DMS153 treated with DMSO at 0.1 percent for 48 hours (cell line): ENCODE results near the gene CLSTN2.

ENCODE experiments used
- DNase-seq: peaks from one replicate; lab custom pipeline; 2025; ENCODE audit not compliant: unreplicated experiment; lab: John Stamatoyannopoulos, UW

CLSTN2 gene

DNA sequence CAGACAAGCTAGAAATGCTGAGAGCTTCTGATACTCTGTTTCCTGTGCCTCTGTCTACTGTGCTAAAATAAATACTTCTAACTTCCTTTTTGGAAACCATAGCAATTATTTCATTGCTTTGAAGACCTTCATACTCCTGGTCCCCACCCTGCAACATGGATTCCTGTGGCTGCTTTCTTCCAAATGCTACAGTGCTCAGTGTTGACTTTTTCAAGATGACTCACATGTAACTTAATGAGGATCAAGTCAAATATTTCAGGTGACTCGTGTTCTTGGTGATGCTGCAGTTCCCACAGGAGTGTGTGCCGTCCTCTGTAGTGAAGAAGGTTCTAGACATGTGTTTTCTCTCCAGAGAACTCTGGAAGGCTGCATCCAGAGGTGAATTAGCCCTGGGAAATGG is 288.6 kb downstream of the CLSTN2 start:
- no peak for DNase-seq

DNA sequence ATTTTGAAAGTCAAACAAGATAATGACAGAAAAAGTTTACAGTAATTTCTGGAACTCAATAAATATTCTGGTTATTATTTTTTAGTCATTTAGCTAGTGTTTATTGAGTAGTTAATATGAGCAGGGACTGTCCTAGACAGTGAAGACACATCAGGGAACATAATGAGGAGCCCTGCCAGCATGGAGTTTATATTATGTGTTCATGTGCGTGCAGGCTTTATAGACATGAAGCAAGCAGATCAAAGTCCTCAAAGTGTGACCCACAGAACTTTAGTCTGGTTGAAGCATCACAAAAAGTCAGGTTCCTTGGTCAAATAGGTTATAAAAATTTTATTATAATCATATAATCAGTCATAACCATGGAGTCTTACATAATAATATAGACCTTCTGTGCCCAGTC is 289.3 kb downstream of the CLSTN2 start:
- DNase-seq, result no peak

DNA sequence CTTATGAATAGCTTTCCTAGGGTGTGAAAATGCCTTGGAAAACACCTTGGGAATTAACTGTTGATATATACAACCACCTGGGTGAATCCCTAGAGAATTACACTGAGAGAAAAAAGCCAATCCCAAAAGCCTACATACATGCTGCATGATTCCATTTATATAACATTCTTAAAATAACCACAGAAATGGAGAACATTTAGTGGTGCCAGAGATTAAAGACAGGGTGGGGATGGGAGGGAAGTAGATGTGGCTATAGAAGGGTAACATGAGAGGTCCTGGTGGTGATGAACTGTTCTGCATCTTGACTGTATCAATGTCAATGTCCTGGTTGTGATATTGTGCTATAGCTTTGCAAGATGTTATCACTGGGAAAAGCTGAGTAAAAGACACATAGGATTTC is 291.0 kb downstream of the CLSTN2 start:
- no peak for DNase-seq

DNA sequence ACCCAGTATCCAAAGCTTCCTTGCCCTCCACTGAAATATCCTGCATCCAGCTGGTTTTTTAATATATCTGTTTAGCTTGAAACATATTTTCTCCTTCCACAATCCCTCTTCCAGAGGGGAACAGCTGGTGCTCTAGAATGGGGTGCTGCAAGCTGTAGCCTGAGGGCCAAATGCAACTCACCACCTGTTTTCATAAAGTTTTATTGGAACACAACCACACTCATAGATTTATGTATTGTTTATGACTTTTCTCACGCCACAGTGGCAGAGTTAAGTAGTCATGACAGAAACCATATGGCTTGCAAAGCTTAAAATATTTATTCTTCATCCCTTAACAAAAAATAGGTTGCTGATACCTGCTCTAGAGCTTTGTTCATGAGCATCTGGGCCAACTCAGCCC is 298.7 kb downstream of the CLSTN2 start:
- no peak for DNase-seq

DNA sequence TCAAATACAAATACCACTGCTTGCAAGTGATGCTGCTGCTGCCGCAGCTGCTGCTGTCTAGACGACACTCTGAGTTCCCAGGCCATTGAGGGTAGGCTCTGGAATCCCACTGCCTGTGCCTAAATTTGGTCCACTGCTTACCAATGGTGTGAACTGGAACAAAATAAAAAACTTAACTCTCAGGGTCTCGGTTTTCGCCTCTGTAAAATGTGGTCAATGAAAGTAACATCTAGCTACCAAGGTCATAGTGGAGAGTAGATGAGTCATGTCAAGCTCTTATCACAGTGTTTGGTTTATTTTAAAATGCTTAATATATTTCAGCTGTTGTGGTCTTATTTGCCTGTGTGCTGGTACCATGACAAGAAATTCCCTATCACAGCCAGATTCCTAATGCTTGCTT is 299.3 kb downstream of the CLSTN2 start:
- no peak for DNase-seq

DNA sequence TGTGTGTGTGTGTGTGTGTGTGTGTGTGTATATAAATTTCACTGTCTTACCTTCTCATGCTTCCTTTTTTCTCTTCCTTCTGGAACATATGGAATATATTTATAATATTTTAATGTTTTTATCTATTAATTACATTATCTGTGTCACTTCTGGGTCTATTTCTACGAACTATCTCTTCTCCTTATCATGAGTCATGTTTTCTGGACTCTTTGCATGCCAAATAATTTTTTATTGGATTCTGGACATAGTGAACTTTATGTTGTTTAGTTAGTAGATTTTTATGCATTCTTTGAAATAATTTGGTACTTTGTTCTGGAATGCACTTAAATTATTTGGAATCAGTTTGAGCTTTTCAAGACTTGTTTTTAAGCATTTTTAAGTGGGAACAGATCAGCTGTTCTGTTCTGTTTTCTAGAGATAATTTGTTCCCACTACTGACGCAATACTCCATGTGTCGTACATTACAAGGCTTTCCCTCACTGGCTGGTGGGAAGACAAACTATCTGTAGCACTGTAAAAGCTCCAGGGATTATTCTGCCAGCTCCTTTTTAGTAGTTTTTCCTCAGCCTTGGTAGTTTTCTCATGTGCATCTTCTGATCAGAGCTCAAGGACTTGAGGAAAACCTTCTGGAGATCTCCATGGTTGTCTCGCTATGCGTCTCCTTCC is 302.0 kb downstream of the CLSTN2 start:
- DNase-seq, result no peak

DNA sequence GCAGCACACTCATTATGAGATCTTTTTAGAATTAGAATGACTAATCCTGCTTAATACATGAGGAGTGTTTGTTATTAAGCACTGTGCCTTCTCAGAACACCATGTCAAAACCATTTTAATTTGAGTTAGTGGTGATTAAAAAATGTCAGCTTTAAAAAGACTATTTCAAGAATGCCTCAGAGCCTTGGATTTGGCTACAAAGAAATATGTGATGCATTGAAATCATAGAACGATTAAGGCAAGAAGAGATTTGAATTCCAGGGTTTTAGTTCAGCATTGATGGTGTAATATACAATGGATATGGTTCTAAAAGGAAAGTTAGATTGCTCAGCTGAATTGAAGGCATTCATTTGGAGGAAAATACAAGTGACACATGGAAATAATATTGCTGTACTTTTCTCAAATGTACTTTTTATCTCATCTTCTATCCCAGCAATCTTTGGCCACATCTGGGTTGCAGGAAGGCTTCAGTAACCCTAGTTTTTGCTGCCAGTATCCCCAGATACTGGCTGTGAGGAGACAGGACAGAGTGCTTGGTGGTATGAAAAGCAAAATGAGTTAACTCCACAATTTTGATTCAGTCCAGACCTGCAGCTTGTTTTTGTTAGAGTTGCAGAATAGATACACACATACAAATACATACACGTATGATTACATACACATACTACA is 303.8 kb downstream of the CLSTN2 start:
- no peak for DNase-seq

DNA sequence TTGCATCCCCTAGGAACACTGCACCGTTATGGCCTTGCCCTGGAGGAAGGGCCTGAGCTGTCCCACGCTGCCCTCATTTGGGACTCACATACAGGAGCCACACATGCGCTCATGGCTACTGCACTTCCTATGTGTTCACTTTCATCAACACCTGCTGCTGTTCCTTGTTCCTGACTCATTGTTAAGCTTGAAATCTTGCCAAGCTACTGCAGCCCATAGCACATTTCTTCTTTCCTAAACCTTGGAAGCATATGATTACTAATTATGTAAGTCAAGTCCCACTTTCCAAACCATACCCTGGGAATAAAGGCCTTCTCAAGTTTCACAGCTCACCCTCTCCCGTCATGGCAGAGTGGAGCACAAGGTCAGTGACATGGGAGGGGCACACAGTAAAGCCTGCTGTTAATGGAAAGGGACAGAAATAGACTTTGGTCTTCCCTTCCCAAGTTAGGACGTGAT is 307.9 kb downstream of the CLSTN2 start:
- no peak for DNase-seq

DNA sequence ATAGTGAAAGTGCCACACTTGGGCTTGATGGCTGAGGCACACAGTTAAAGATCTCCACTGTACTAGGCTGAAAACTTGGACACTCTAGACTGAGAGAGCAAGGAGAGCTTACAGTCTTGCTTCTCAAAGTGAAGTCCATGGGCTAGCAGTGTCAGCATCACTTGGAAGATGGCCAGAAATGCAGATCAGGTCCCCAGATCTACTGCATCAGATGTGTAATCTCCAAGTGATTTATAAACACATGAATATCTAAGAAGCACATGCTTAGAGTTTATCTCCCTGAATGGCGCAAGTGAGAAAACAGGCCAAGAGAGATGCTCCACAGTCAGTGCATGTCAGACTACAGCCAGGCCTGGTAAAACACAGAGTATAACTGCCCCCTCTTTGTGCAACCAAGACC is 308.6 kb downstream of the CLSTN2 start:
- DNase-seq, result no peak

DNA sequence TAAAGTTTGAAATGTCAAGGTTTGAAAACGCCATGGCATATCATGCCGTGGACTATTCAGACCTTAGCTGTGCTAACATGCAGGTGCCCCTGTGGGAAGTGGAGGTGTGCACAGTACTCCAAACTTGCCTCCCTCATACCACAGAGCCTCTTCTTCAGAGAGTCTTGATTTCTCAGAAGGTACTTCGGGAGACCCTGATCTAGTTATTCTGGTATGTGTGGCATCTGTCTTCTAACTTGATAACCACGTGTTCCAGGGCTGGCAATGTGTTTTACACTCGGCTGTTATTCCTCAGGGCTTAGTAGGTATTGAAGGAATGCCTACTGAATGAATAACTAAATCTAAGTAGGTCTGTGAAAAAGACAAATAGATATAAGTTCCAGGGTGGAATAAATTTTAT is 309.9 kb downstream of the CLSTN2 start:
- no peak for DNase-seq

DNA sequence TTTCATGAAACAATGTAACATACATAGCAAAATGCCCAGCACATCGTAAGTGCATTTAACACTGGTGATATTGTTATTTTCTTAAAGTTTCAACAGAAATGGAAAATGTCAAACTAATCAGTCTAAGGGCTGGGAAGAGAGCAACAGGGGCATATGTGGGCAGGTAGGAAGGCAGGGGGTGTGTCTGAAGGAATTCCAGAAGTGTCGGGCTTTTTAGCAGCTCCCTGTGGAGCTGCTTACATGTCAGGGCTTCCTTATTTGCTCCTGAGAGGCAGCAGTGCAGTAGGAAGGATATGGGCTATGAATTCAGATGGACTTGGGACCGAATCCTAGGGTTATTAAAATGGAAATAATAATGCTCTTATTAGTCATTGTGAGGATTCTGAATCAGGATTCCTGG is 311.6 kb downstream of the CLSTN2 start:
- no peak for DNase-seq

DNA sequence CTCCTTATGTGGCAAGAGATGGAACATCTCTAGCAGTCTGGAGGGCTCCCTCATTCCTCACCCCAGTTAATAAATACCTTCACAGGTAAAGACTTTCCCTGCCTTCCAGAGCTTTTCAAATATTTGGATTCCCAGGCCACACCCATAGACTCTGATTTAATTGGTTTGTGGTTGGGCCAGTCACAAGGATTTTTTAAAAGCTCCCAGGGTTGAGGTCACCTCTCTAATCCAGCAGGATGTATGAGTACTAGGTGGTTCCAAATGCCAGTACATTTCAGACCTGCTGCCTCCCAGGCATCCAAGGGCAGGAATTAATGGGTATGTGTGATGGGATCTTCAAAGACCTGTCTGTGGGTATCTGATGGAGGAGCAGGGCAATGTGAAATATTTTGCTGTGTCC is 312.8 kb downstream of the CLSTN2 start:
- DNase-seq, result no peak

DNA sequence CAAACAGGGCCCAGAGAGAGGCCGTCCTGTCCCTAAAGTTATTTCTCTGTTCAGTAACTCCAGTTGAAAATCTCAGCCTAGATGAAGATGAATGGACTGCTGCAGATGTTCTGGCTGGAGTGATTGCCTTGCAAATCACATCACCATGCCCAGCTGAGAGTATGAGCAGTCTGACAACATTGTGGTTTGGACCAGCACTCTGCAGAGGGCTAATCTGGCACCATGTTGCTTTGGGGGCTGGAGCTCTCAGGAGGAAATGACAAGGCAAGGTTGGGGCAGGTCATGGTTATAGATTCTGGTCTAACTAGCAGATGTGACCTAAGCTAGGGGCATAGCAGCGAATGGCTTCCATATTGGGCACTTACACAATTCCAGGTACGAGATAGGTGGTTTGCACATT is 314.2 kb downstream of the CLSTN2 start:
- DNase-seq, result no peak

DNA sequence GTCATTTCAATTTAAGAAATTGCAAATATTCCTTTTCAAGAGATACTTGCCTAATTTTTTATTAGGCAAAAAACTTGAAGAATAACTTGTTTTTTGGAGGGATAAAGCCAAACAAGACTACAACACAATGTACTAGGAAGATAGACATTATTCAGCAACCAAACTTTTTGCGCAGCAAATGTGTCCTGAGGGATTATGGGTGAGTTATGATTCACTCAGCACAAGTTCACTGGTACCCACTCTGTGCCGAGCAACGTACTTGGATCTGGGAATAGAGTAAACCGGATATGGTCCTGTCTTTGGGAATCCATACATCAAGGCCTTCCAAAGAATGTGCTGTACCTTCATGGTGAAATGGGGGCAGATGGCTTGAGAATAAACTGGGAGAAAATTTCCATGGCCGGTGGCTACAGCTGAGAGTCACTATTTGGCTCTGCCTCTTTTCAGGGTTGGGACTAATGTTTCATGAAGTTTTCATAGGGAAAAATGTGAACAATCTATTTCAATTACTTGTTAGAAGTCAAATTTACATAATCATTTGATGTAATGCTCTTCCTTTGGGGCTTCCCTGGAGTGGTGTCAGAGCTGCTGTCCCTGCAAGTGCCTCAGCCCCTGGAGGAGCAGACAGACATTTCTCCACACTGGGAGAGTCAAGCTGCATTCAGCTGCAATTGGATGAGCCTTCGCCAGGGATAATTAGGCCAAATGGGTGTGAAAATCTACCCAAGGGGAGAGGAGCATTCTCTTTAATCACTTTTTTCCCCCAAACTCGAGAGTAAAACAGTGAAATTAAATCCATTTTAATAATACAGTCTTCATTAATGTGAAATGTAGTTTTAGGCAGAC is 315.2 kb downstream of the CLSTN2 start:
- DNase-seq, result no peak

DNA sequence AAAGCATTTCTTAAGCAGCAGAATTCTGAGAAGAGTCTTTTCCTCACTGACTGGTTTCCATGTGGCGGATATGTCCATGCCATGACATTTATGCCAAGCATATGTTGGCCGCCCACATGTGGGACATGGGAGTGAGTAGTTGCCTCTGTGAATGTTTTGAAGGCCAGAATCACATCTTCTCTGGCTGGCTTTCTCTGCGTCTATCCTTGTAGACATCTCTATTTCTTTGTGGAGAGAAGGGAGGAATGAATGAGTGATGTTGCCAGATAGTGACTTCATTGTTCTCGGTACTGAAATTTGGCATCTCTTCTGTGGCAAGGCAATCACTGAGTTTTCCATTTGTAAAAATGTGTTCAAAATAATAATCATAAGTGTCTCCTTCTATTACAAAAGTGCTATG is 316.0 kb downstream of the CLSTN2 start:
- DNase-seq, result no peak

DNA sequence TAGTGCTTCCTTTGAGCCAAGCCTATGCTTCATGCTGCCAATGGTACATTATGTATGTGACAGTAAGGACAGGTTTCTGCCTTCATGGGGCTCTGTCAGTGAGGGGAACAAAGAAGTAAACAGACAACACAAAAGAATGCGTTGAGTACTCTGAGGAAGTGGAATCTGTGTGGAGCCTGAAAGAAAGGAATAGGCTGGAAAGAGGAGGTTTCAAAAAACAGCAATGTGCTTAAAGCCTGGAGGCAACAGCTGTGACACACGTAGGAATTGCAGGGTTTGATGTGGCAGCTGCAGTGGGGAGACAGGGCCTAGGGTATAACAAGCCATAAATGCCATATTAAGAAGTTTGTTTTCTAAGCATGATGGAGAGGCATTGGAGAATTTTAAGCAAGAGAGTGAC is 316.7 kb downstream of the CLSTN2 start:
- no peak for DNase-seq

DNA sequence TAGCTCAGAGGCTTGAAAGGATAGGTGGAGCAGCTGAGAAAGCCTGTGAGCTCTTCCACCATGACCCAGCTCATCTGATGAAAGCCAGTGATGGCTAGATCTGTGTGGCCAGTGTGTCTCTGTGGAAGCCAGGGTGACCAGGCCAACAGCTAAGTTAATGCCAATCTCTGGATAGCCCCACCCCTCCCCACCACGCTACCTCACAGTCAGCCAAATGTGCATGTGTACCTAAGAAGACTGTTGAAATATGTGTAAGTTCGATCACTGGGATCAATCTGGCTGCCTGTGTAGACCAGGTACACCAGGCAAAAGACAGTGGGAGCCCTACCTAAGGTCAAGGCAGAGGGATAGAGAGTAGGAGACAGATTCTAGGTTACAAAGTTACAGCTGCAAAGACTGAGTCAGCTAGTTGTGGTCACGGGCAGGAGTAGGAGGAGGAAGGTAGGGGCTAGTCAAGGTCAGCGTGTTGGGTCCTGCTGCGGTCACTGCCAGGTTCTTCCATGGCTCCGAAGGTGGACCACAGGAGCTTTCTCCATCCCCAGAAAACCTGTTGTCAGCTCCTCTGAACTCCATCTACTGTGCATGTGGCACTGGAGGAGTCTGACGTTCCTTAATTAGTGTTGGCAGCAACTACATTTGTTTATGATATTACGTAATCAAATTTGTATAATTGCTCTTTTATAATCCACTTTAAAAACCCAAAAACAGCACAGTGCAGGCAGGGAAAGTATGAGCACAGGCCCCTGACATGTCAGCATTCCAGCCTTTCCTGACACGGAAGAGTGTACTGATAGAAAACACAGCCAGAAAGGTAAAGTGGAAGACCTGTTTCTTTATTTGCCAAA is 318.0 kb downstream of the CLSTN2 start:
- no peak for DNase-seq

DNA sequence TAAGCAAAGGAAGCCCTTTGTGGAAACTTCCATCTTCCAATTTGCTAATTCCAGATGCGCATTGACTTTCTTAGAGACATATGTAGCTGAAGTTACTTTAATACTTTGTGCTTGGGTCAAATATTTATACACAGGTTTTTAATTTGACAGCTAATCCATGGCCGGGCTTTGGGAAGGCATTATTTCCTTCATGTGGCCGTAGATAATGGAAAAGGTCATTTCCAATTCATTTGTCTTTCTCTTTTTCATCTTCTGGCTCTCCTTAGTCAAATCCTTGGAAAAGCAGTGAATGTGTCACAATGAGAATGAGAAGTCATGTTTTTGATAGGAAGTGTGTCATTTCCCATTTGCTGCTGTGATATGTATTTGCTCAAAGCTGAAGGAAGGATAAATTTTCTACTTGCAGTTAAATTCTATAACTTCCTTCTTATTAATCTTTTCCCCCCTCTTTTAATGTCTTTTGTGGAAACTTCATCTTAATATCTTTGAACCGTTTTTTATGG is 323.3 kb downstream of the CLSTN2 start:
- no peak for DNase-seq

DNA sequence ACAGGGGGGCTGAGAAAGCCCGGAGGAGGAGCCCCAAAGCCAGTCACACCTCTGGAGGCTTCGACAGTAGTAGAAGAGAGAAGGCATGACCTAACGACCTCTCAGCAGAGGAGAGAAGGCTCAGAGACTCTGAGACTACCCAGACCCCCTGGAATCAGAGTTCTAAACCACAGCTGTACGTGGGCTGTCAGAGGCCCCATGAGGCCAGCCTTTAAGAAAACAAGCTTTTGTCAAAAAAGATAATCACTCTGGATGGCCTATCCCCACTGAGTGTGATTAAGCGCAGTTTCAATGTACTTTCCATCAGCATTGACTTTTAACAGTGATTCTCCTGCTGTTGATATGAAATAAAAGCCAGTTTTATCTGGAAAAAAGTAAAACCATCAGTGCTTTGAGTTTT is 330.3 kb downstream of the CLSTN2 start:
- no peak for DNase-seq

DNA sequence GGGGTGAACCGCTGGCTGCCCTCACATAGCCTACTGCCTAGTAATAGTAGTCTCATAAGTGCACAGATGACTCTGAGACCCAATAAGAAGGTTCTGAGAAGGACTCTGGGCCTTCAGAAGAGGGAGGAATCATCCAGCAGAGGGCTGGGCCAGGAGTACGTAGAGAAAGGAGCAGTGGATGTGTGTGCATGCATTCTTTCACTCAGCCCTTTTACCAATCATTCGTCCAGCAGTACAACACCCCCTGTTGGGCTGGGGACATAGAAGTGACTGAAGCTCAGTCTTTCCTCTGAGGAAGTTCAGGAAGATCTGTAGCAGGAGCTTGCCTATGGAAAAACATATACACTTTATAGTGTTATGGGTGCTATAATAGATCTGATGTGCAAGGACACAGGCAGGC is 333.1 kb downstream of the CLSTN2 start:
- no peak for DNase-seq

DNA sequence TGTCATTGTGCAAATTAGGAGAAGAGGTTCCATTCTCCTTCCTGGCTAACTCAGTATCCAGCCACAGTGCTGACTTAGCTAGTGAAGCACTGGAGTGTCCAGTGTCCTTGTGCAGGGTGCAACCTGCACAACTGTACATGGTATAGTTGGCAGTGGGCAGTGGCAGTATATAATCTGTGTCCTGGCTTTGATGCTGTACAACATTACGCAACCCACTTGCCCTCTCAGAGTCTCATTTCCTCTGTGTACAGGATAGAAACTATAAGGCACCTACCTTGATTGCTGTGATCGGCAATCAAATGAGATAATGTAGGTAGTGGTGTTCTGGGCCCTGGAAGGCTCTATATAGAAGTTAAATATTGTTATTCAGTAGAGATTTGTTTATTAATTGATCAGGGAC is 333.6 kb downstream of the CLSTN2 start:
- DNase-seq, result no peak
